Myometrial cell (primary cell): ENCODE results near the gene PIP5KL1. TPM values are rescaled to one million over a fixed set of nuclear protein-coding genes. Genes with fewer than 3 reads are reported as not detected.

Source experiments
- total RNA-seq: library from RNA; depleted of rRNA; stranded (reverse); fragments of >200 nt; gene quantifications from 2 replicates; pipeline ENCODE4 v1.2.3, GENCODE V29; 2015

The PIP5KL1 gene, protein sequence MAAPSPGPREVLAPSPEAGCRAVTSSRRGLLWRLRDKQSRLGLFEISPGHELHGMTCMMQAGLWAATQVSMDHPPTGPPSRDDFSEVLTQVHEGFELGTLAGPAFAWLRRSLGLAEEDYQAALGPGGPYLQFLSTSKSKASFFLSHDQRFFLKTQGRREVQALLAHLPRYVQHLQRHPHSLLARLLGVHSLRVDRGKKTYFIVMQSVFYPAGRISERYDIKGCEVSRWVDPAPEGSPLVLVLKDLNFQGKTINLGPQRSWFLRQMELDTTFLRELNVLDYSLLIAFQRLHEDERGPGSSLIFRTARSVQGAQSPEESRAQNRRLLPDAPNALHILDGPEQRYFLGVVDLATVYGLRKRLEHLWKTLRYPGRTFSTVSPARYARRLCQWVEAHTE
- total RNA-seq: 0.71 and 1.2 TPM in 2 replicates

DNA sequence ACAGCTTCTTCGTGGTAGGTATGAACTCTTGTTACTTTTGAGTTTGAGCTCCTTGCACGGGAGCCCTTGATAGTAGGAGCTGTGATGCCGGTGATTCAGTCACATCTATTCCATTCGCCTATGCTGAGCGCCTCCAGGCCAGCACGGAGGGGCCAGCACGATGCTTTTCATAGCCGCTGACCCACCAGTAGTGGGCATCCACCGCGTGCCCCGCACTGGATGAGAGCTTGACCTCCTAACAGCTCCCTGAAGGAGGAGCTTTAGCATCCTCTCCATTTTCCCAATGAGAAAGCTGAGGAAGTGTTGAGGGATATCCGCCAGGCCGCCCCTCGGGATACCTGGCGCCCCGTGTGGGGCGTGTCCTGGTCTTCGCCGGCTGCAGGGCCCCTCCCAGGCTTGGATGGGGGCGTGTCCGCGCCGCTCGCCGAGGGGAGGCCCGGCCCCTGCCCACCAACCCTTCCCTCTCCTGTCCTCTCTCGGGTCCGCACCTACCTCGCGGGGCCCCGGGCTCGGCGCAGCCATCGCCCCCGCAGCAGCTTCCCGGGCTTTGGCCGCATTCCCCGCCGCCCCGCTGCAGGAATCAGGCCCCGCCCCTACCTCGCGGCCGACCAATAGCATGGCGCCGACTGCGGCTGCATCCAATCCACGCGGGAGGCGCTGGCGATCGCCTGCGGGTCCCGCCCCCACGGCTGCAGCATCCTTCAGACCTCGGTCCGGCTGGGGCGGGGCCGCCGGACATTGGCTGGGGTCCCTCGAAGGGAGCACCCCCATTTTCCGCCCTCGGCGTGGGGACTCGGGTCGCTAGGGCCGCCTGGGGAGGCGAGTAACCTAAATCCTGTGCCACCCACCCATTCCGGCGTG, at the start of gene PIP5KL1:
PIP5KL1 (minus strand) TSS at position 547 of the 861 bp plus-strand sequence; CDS start at position 522, 25 bp downstream.

DNA sequence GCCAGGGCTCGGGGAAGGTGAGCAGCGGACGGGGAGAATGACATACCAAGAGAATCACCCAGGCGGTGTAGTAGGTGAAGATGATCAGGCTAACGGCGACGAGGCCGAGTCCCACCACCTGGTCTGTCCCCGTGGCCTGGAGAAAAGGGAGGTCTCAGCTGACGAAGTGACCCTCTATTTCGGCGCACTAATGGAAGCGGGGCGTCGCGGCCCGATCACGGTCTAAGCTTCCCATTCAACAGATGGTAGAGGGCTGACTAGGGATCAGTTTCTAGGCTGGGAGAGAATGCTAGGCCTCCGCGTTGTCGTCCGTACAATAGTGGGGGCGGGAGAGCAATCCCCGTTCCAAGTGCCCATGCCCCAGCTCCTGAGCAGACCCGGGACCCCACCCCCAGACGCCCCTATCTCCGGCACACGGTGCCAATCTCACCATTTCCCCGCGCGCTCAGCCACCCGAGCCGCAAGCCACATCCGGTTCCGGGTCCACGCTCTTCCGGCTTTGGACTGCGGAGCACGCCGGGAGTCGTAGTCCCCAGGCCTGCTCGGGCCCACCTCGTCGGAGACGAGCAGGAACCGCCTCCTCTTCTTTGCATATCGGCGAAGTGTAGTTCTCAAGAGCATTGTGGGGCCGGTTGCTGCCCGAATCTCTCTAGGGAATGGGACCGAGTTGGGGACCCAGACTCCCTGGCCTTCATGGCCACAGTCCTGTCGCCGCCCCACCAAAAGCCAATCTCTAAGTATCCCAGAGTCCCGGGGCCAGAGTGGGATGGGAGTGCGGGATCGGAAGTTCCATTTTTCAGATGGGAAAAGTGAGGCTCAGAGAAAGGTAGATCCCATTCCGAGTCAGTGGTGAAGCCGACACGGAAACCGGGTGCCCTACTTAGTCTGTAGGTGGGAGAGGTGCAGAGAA, 7.1 kb upstream of the PIP5KL1 start, which contains the start of gene DPM2:
DPM2 (minus strand) TSS at position 467 of the 910 bp plus-strand sequence; CDS start at position 433, 34 bp downstream.

DNA sequence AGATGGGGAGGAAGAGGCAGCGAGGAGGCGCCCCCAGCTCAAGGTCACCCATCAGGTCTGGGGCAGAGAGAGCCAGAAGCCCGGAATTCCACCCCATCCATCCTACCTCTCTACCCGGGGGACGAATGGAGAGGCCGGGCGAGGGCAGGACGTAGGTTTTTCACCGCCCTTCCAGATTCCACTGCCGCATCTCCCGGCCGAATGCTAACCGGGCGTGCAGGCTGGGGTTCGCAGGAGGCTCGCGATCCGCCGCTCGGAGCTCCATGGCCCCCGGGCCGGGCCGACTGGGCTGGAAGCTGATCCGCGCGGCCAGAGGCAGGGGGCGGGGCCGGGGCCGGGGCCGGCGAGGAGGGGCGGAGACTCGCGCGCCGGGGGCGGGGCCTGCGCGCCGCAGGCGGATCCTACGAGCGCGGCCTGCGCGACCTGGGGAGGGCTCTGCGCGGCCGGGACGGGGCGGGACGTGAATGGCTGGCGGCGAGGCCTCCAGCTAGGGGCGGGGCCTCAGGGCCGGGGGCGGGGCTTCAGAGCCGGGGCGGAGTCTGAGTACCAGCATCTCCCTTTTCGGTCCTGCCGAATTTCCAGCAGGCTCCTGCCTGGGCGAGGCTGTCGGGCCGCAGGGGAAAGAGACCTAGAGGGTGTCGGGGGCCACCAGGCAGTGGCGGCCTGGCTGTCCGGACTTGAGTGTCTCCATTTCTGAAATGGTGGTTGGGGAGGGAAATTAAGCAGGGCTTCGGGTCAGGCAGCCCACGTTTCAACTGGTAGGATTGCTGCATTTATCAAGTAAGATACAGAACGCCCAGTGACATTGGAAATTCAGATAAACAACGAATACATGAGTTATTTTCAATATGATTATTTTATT, 13.6 kb downstream of the PIP5KL1 start, which contains the start of gene ST6GALNAC4:
ST6GALNAC4 (minus strand) TSS at position 322 of the 862 bp plus-strand sequence. CDS start 622 bp downstream, outside the sequence.

DNA sequence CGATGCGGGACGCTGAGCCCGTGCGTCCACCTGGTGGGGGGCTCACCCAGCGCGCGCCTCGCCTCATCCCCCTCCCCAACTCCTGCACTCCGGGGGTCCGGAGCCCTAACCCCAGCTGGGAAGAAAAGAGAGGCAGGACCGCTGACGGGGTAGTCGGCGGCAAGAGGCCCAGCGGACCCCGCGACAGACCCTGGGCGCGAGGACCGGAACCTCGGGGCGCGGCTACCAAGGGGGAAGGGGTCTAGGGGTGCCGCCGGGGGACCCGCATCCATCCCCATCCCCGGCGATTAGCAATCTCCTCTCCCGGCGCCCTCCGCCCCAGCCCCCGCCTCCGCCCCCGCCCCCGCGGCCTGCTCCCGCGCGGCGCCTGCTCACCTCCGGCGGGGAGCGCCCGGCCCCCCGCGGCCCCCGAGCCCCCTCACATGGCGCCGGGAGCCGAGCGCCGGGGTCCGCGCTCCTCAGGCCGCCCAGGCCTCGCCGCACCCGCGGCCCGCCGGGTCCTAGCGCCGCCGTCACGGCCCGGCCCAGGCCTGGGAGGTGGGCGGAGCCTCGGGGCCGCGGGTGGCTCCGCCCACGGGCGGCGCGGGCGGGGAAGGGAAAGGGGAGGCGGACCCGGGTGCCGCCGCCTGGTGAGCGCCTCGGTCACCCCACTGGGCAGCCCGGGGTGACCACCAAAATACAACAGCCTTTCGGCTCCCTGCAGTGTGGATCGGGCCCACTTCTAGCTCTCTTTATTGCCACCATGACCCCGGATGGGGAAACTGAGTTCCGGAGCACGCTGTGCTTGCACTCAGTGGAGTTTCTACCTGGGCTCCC, 31.2 kb downstream of the PIP5KL1 start, which contains the start of gene ST6GALNAC6:
ST6GALNAC6 (minus strand) TSS at position 476 of the 816 bp plus-strand sequence. CDS start 1,622 bp downstream, outside the sequence.

DNA sequence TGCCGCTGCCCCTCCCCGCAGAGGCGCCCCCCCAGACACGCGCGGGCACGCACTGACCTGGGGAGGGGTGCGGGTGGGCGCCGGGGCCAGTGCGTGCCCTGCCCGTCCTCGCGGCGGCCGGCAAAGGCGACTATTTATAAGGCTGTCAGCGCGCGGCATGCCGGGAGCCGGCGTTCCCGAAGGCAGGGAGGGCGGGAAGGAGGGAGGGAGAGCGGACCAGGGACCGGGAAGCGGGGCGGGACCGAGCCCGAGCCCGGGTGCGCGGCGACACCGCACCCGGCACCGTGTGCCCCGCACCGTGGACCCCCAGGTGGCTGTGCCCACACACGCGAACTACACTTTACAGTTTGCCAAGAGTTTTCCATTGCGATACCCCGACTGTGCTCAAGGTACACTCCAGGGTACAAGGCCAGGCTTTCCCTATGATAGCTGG, 53.0 kb downstream of the PIP5KL1 start, which contains the start of gene AK1:
AK1 (minus strand) TSS at position 110 of the 433 bp plus-strand sequence. CDS start 3,058 bp downstream, outside the sequence.

Other genes with a start within 250 kb of the PIP5KL1 start
- not detected in 2 replicates for gene CFAP157, start 223.8 kb downstream of the PIP5KL1 start, total RNA-seq
- gene PTRH1, start 215.1 kb downstream of the PIP5KL1 start, total RNA-seq: 50.0 and 62.0 TPM in 2 replicates
- not detected in 2 replicates for gene TTC16, start 214.7 kb downstream of the PIP5KL1 start, total RNA-seq
- gene TOR2A, start 195.5 kb downstream of the PIP5KL1 start, total RNA-seq: 16.0 and 23.4 TPM in 2 replicates
- gene SH2D3C, start 152.1 kb downstream of the PIP5KL1 start, total RNA-seq: under 0.01 TPM in 1 of 2 replicates, not detected in the other
- gene CDK9, start 144.7 kb downstream of the PIP5KL1 start, total RNA-seq: 26.6 and 28.3 TPM in 2 replicates
- gene FPGS, start 127.9 kb downstream of the PIP5KL1 start, total RNA-seq: 47.0 and 71.2 TPM in 2 replicates
- gene ENG, start 76.1 kb downstream of the PIP5KL1 start, total RNA-seq: 54.2 and 57.7 TPM in 2 replicates
- 72.5 and 135 TPM in 2 replicates for gene AK1, start 53.1 kb downstream of the PIP5KL1 start, total RNA-seq
- 78.7 and 81.3 TPM in 2 replicates for gene ST6GALNAC6, start 31.2 kb downstream of the PIP5KL1 start, total RNA-seq
- 38.3 and 43.2 TPM in 2 replicates for gene ST6GALNAC4, start 13.7 kb downstream of the PIP5KL1 start, total RNA-seq
- gene DPM2, start 7.1 kb upstream of the PIP5KL1 start, total RNA-seq: 17.5 and 30.6 TPM in 2 replicates
- gene EEIG1, start 50.2 kb upstream of the PIP5KL1 start, total RNA-seq: 8.9 and 90.8 TPM in 2 replicates
- 9.2 and 14.4 TPM in 2 replicates for gene NAIF1, start 136.5 kb upstream of the PIP5KL1 start, total RNA-seq
- 20.2 and 21.1 TPM in 2 replicates for gene SLC25A25, start 137.5 kb upstream of the PIP5KL1 start, total RNA-seq
- gene PTGES2, start 197.0 kb upstream of the PIP5KL1 start, total RNA-seq: 56.7 and 90.5 TPM in 2 replicates
- gene LCN2, start 218.7 kb upstream of the PIP5KL1 start, total RNA-seq: not detected in 2 replicates
- gene BBLN, start 229.5 kb upstream of the PIP5KL1 start, total RNA-seq: 256 and 309 TPM in 2 replicates